ENCODE measurements around the gene PIP4K2A.
A peak's percentile ranks its signal among the peaks of the same experiment; 100 is the strongest.
"Not testable (repeated sequence)": the region's sequence is repeated elsewhere in the genome, so short reads cannot be mapped to it uniquely, and the experiment has no call there.

PIP4K2A gene

GRCh38 chr10:22718659-22719058 is 4.3 kb upstream of the PIP4K2A start:
- not testable (repeated sequence) for DNase-seq

- DNase-seq, result no peak
Observed at GRCh38 chr10:22717728-22718127, 3.4 kb upstream of the PIP4K2A start.

DNA sequence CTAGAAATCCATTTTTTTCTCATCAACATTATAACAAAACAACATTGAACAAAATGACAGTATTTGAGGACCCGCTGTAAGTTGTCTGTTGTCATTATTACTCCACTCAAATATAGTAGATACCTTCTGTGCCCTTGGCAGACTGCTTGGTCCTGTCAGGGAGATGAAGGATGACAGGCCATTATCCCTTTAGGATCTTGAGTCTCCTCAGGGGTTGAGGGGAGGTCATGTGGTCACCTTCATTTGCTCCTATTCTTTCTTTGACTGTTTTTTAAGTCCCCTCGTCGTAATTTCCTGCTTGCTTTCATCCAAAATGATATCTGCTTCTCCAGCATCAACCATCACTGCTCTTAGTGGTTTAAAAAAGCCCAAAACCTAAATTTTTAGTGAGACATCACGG is 2.6 kb upstream of the PIP4K2A start:
- no peak for DNase-seq

GRCh38 chr10:22715290-22715625 is 880 bp upstream of the PIP4K2A start:
- DNase-seq, result no peak

- DNase-seq, result peak; percentile 20
Observed at GRCh38 chr10:22713853-22714478, 412 bp downstream of the PIP4K2A start.

DNA sequence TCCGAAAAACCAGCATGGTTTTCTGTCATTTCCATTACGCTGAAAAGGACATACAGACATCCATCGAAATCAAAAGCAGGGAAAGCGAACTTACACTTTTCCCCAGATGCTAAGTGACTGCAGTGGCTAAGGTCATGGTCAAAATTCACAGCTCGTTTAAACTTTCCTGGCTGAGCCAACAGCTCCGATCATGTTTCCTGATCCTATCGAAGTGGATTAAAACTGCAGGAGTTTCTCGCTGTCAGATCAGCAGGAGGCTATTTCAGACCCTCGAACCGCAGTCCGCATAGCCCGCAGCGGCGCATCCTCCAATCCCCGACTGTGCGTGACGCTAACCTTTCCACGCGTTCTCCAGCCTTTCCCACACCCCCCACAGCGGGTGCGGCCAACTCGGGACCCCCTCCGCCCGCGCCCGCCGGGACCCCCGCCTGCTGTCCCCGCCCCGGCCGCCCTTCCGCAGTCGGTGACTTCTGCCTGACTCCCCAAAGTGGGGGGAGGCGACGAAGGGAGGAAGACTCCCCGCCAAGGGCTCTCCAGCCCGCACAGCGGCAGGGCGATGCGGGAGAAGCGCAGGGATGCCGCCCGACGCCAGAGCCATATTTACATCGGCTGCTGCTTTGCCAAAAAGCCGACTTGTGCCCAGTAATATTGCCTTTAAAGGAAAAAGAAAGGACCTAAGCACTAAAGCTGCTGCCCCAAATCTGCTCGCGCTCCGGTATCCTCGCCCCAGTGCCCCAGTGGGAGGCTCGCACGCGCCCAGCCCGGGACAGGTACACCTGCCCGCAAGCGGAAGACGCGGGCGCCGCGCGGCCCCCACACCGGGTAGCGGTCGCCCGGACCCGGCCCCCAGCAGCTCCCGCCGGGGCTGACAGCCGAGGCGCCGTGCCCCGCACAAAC is 1.2 kb downstream of the PIP4K2A start:
- DNase-seq, result no peak

- DNase-seq, result no peak
Observed at GRCh38 chr10:22712211-22712955, 2.0 kb downstream of the PIP4K2A start.

- no peak for DNase-seq
Observed at GRCh38 chr10:22711373-22711772, 3.0 kb downstream of the PIP4K2A start.

GRCh38 chr10:22710139-22710745 is 4.1 kb downstream of the PIP4K2A start:
- DNase-seq, result no peak

- DNase-seq, result no peak
Observed at GRCh38 chr10:22708772-22709171, 5.6 kb downstream of the PIP4K2A start.

GRCh38 chr10:22705527-22705926 is 8.9 kb downstream of the PIP4K2A start:
- no peak for DNase-seq

DNA sequence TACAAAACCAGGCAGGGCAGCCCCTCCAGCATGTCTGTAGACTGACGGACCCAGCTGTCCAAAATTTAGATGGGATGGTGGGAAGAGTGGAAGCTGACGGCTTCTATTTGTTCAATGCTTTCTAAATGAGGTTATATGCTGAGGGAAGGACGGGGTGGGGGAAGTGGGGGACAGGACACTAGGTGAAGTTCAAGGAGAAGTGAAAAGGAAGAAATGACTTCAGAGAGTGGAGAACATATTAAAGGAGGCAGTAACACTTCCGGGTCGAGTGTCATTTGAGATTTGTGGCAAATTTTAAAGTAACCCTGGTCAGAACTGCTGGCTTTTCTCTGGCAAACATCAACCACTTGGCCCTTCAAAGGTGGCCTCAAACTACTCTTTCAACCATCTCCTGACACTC is 9.4 kb downstream of the PIP4K2A start:
- DNase-seq, result no peak

- no peak for DNase-seq
Observed at GRCh38 chr10:22704471-22704911, 9.9 kb downstream of the PIP4K2A start.

GRCh38 chr10:22702348-22702747 is 12.0 kb downstream of the PIP4K2A start:
- DNase-seq, result no peak

- DNase-seq, result no peak
Observed at GRCh38 chr10:22701132-22701826, 13.1 kb downstream of the PIP4K2A start.

- no peak for DNase-seq
Observed at GRCh38 chr10:22700489-22700888, 13.9 kb downstream of the PIP4K2A start.

GRCh38 chr10:22699976-22700375 is 14.4 kb downstream of the PIP4K2A start:
- no peak for DNase-seq

DNA sequence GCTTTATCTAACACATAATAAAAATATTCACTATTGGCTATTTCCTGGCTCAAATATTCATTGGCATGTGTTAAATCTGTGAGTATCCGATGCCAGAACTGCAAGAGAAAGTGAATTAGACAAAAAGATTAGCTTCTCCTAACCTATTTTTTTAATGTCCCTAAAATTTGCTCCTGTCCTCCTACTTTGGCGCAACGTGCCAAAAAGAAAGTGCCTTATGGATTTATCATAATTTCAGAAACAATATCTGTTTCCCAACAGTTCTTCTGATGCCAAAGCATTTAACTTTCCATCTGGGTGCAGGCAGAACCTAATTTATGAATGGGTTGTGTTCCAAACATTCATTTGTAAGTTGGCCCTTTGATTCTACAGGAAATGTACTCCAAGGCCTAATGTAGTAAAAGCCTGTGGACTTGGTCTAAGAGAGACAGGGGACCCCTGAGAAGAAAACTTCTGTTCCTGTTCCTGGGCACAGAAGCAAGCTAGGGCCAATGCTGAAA is 15.4 kb downstream of the PIP4K2A start:
- no peak for DNase-seq

- DNase-seq, result no peak
Observed at GRCh38 chr10:22697800-22698199, 16.6 kb downstream of the PIP4K2A start.

- no peak for DNase-seq
Observed at GRCh38 chr10:22697101-22697500, 17.3 kb downstream of the PIP4K2A start.

- no peak for DNase-seq
Observed at GRCh38 chr10:22693860-22694259, 20.5 kb downstream of the PIP4K2A start.

DNA sequence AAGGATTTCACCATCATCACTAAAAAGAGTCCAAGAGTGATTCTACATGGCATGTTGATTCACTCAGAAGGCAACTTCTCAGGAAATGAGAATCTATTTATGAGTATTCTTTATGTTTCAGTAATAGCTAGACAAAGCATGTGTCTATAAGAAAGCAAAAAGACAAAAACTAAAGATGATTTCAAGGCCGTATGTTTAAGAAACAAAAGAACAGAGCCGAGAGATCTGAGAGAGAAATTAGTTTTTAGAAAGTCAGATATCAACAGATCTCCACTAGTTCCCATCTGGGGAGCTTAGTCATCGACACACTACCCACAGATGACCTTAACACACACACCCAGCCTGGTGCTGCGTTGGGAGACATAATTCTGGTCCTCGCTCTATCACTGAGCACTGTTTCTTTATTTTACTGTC is 21.0 kb downstream of the PIP4K2A start:
- no peak for DNase-seq

All from NCI-H2227 treated with DMSO at 0.1 percent for 48 hours (cell line).